ENCODE results near the gene TXNL4A.

The TXNL4A gene

GRCh38 chr18:79935925-79936324, 52.4 kb downstream of the TXNL4A start:
- DNase-seq (ENCODE audit: low spot score), result no peak

DNA sequence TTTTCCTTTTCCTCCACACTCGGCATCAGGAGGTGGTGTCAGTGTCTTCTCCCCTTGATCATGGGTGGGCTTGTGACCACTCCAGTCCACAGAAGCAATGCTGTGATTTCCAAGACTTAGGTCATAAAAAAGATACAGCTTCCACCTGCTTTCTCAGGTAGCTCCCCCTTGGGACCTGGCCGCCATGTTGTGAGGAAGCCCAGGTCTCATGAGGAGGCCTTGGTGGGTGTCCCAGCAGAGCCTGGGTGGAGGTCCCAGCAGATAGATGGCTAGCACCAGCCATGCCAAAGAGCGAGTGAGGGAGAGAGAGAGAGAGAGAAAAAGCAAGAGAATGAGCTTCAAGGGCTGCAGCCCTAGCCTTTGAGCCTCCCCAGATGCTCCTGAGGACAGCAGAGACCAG, 52.9 kb downstream of the TXNL4A start:
- DNase-seq (ENCODE audit: low spot score), result no peak

GRCh38 chr18:79935098-79935480, 53.3 kb downstream of the TXNL4A start:
- no peak for DNase-seq (ENCODE audit: low spot score)

DNA sequence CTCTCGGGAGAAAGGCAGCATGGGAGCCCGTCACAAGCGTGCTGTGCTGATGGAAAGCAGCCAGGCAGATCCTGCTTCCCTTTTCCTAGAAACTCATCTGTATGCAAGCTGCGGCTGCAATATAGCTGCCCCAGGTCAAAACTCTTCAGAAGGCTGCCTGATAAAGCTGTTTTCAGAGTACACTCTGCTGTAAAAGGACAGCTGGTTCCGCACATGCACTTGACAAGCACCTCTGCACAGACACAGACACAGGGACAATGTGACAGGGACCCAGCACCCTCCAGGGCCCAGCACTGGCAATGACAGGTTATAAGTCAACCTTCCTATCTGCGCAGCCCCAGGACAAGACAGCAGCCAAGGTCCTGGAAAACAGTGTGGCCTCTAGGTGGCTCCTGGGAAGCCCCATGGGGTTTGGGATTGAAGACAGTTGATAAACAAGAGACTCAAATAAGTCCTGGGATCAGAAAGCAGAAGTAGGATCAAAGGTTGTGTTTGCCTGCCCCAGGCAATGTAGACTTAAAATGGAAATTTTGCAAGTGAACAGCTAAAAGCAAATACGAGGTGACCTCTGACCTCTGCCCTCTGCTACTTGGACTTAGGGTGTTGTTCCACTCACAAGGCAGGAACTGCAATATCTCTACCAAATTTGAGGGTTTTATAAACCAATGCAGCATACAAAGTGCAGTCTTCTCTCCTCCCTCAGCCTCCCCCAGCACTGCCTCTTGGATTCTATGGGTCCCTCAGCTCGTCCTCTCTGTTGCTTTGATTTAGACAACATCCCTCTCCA, 53.9 kb downstream of the TXNL4A start:
- no peak for DNase-seq (ENCODE audit: low spot score)

- no peak for DNase-seq (ENCODE audit: low spot score)
Observed at GRCh38 chr18:79933765-79934164, 54.6 kb downstream of the TXNL4A start.

DNA sequence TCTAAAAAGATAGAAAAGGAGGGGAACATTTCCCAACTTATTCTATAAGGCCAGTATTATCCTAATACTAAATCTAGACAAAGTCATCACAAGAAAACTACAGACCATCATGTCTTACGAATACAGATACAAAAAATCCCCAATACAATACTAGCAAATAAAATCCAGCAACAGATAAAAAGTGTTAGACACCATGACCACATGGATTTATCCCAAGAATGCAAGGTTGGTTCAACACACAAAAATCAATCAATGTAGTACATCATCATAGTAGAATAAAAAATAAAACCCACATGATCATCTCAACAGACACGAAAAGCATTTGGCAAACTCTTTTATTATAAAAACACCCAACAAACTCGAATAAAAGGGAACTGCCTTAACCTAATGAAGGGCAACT, 55.5 kb downstream of the TXNL4A start:
- DNase-seq (ENCODE audit: low spot score), result no peak

GRCh38 chr18:79931475-79931874, 56.9 kb downstream of the TXNL4A start:
- no peak for DNase-seq (ENCODE audit: low spot score)

DNA sequence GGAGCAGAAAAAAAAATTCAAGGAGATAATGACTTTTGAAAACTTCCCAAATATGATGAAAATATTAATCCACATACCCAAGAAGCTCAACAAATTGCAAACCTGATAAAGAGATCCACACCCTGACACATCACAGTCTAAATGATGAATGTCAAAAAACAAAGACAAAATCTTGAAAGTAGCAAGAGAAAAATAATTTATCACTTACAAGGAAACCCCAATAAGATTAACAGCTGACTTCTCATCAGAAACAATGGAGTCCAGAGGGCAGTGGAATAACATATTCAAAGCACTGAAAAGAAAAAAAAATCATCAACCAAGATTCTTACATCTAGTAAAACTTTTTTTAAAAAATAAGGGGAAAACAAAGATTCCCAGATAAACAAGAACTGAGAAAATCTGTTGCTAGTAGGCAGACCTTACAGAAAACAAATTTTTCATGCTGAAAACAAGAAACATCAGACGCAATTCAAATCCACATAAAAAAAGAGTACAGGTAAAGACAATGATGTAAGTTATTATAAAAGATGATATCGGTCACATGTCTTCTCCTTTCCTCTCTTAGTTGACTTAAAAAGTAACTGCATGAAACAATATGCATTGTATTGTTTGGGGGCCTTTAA, 58.2 kb downstream of the TXNL4A start:
- no peak for DNase-seq (ENCODE audit: low spot score)

DNA sequence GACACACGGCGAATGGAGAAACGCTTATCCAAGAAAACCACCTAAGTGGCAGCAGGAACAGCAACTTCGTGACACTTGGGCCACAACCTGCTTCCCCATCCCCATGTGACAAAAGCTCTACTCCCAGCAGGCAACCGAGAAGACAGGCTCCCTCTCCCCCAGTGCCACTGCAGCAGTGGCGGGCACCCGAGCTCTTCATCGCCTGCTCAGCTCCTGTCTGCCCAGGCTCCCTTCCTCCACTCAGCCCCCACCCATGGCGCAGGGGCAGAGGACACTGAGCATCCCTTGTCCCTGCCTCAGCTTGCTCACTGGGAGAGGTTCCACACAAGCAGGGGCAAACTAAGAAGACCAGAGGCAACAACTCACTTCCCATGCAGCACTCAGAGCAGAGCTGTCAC, 59.8 kb downstream of the TXNL4A start:
- no peak for DNase-seq (ENCODE audit: low spot score)

DNA sequence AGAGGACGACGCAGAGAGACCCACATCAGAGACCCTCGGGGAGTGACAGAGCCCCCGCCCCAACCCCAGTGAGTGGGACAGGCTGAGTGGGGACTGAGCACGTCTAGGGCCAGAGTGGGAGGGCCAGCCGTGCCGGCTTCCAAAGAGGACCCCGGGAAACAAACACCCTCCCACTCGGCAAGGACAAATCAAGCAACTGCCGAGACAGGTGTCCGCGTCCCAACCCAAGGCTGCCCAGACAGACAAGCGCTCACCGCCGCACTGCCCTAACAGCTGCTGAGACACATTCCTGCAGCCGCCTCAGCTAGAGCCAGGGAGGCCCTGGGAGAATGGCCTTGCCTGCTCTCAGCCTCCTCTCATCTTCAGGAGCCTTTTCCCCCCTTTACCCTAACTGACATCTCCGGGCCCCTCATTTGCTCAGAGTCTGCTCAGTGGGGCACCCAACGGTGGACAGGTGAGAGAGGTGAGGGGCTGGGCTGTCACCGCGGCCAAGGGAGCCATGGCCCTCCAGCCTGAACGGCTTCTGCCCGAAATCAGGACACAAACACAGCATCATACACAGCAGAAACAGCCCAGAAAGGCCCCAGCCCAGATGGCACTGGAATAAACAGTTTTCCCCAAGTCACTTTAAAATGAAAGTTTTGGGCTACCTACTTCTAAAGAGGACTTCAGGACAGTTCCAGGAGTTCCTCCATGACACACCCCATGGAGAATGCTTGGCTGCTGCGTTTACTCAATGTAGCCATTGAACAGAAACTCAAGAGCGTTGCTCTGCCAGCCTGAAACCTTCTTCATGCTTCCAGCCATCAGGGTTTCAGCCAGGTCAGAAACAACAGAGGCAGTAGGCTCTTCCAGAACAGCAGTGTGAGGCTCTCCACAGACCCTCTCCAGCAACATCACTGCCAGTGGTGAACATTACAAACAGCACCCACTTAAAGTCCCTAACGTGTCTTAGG, 60.5 kb downstream of the TXNL4A start:
- DNase-seq (ENCODE audit: low spot score), result no peak

DNA sequence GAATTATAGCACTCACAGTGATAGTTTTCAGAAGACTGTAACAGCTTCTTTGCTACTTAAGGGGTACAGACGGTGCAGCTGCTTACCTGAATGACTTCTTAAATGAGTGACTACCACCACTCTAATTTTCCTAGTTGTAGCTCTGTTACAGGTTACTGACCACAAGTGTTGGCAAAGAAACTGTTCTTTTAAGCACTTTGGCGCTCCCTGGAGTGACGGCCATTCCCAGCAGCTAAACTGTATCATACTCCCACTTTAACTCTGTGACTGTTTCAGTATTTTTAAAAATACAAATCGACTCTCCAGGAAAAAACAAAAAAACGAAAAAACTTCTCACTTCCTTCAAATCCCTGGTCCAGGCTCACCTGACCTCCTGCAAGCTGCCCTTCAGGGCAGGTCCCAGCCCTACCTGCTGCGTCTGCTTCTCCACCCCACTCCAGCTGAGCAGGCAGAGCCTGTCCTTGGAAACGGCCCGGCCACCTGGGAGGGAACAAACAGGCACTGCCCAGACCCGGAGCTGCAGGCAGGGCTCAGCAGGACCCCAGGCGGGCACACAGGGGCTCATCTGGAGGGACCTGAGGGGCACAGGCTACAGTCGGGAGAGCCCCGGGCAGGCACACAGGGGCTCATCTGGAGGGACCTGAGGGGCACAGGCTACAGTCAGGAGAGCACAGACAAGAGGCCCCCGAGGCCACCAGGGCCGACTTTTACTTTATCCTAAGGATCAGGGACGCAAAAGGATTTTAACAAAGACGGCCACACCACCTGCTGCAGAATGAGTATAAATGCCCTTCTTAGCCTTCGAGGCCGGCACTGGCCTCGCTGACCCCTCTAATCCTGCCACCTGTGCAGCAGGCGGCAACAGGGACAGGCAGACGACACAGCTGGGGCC, 61.4 kb downstream of the TXNL4A start:
- DNase-seq (ENCODE audit: low spot score), result no peak

- no peak for DNase-seq (ENCODE audit: low spot score)
Observed at GRCh38 chr18:79926306-79926705, 62.1 kb downstream of the TXNL4A start.

DNA sequence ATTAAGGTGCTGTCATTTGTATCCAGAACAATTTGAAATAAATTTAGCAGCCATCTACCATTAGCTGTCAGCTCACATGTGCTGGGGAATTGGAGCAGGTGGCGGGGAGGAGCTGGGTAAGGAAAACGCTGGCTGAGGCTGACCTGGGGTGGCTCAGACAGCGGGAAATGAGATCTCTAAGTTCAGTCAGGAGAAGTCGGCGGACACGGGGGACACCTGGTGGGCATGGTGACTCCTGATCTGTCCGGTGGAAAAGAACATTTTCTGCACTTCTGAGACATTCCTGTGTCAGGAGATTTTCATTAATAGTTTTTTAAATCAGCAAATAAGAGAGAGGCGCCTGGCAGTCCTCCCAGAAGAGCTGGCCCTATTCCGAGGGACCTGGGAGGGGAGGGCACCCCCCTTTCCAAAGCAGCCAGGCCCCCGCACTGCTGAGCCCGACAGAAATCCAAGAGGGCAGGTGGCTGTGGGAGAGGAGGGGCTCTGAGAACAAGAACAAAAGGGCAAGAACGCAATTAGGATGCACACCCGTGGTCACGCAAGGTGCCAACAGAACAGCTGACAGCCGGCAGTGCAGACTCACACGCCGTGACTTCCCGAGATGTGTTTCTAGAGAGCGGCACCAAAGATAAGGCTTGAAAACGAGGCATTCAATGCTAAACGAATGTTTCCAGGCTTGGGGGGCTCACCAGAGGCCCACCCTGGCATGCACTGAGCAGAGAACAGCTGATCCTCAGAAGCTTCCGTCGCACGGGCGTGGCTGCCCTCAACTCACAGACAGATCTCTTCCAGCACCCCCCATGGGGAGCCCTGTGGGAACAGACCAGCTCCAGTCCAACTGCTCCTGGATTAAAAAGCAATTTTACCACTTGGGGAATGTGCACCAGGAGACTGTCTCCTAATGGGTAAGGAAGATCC, 63.3 kb downstream of the TXNL4A start:
- no peak for DNase-seq (ENCODE audit: low spot score)

GRCh38 chr18:79923896-79924585, 64.3 kb downstream of the TXNL4A start:
- DNase-seq (ENCODE audit: low spot score), result no peak

- no peak for DNase-seq (ENCODE audit: low spot score)
Observed at GRCh38 chr18:79922971-79923411, 65.4 kb downstream of the TXNL4A start.

GRCh38 chr18:79921984-79922965, 66.1 kb downstream of the TXNL4A start:
- no peak for DNase-seq (ENCODE audit: low spot score)
